Stomach (tissue), 9 donors: ENCODE results near the gene LGALS12. TPM values are rescaled to one million over a fixed set of nuclear protein-coding genes. Genes with fewer than 3 reads are reported as not detected.
"Not testable (repeated sequence)": the region's sequence is repeated elsewhere in the genome, so short reads cannot be mapped to it uniquely, and the experiment has no call there.

ENCODE experiments used
- DNase-seq, 2 donors: peaks; one replicate each; pipeline versions ENCODE4 v3.0.0 to v3.0.0-alpha.2; 2013 to 2019
- H3K27ac ChIP-seq, 5 donors: fragments of 200-600 bp in 4 of 5; sonication (generic) in 4 of 5; one replicate each; pipeline ENCODE4 v1.5.1; 2013 to 2019; ENCODE audit warnings: mild to moderate bottlenecking in 1 of 5, moderate library complexity in 1 of 5
- H3K27me3 ChIP-seq, 3 donors: fragments of 200-600 bp; sonication (generic); one replicate each; pipeline ENCODE4 v1.5.1; 2017 to 2019; ENCODE audit warnings: mixed run types in 1 of 3
- H3K36me3 ChIP-seq, 4 donors: fragments of 200-600 bp; sonication (generic); 1 replicate in 3 of 4; 2 replicates in 1 of 4; pipeline ENCODE4 v1.5.1; 2016 to 2019
- H3K4me1 ChIP-seq, 4 donors: fragments of 200-600 bp; sonication (generic); one replicate each; pipeline ENCODE4 v1.5.1; 2016 to 2019
- H3K4me3 ChIP-seq, 4 donors: fragments of 200-600 bp; sonication (generic) in 3 of 4; one replicate each; pipeline ENCODE4 v1.5.1; 2016 to 2019; ENCODE audit warnings: mild to moderate bottlenecking in 1 of 4
- H3K9me3 ChIP-seq, 4 donors: fragments of 200-600 bp; sonication (generic); one replicate each; pipeline ENCODE4 v1.5.1; 2016 to 2019
- EP300 ChIP-seq: sonication (generic); formaldehyde crosslinking; IDR thresholded peaks from one replicate; pipeline ENCODE4 v1.6.1; 2017; ENCODE audit warnings: antibody characterized with exemption
- POLR2A ChIP-seq, 4 donors: fragments of 450-650 bp; IDR thresholded peaks; one replicate each; pipeline ENCODE4 v1.6.1; 2016; ENCODE audit warnings: antibody characterized with exemption in 4 of 4, control low read depth in 2 of 4, mild to moderate bottlenecking in 1 of 4, moderate library complexity in 1 of 4
- POLR2AphosphoS5 ChIP-seq, 3 donors: sonication (generic); formaldehyde crosslinking; IDR thresholded peaks; one replicate each; pipeline ENCODE4 v1.6.1; 2016; ENCODE audit warnings: antibody characterized with exemption in 3 of 3
- WGBS, 5 donors: extraction: QIAGEN DNeasy Blood & Tissue Kit in 3 of 5; methylation state at CpG; one replicate each; pipeline versions ENCODE4 v1.1.5 to v1.1.7; 2013 to 2018; 5-methylcytosine and 5-hydroxymethylcytosine counted together
- intact Hi-C: fragments of 100-400 bp; cut with DNase I; formaldehyde crosslinking; loops from one replicate; pipeline ENCODE4 v1.15.1; 2023; ENCODE audit warnings: low total_unique reads
- polyA plus RNA-seq, 3 donors: library from polyadenylated mRNA; stranded (reverse); fragments of 200-250 nt; gene quantifications; one replicate each; pipeline ENCODE4 v1.2.3, GENCODE V29; 2013
- total RNA-seq, 5 donors: library from RNA; depleted of rRNA; stranded (reverse); fragments of >200 nt; gene quantifications; one replicate each; pipeline versions ENCODE4 v1.1.0 to v1.2.3, GENCODE V29; 2014 to 2016
- TF ChIP-seq, protein P1 (sequence below), 7 experiments: fragments of 450-650 bp in 4 of 7; fragments of 200-600 bp in 3 of 7; sonication (generic) in 3 of 7; IDR thresholded peaks; one replicate each; pipeline ENCODE4 v1.5.1; 2016 to 2019; ENCODE audit warnings: antibody characterized with exemption in 7 of 7, control low read depth in 2 of 7, mild to moderate bottlenecking in 1 of 7
- donor health status: healthy with polysubstance abuse.
- donor health status: Bipolar disorder and iron deficiency.
- donor health status: healthy.

Gene LGALS12
- total and polyA plus RNA-seq, 8 donors = 0.38 to 1.1 (median 0.49) TPM; not detected in 4

- intact Hi-C loops = no loop called here
- H3K27ac ChIP-seq = peak overlapping the region; percentile 80 to 97 (median 92)
- peak; percentile 70 to 86 for DNase-seq
Observed at GRCh38 chr11:63537293-63538101, 31.6 kb downstream of the LGALS12 start.

DNA sequence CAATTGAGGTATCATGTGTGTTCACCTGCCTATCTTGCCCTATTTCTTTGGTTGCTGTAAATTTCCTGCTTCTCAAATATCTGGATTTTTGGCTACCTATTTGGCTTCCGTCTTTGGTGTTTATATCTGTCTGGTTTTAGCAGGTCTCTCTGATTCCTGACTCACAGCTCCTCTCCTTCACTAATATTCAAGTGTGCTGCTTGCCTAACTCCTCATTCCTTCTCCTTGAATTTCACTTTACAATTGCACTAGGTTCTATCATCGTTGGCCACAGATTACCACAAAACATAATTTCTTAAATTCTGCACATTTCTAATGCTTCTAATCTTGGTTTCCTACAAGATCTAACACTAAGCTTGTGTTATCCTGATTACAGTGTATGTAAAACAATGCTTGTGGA is 36.6 kb downstream of the LGALS12 start:
- DNase-seq, H3K27me3 ChIP-seq, H3K27ac ChIP-seq, H3K9me3 ChIP-seq, H3K4me3 ChIP-seq, intact Hi-C loops: not testable (repeated sequence)
- Histone ChIP-seq H3K36me3 (peaks cover 0 to 51% (median 47%) of the 10 kb centered on the region in 4 donors), H3K4me1 (peaks cover 12 to 39% (median 19%) of the 10 kb centered on the region in 4 donors)
- WGBS, 5 donors = 66 to 83% (median 72%) methylated on average over 2 of the region's 2 CpGs

More at GRCh38 chr11:63537293-63538101, 31.6 kb downstream of the LGALS12 start:
- TF ChIP-seq, protein P1, sequence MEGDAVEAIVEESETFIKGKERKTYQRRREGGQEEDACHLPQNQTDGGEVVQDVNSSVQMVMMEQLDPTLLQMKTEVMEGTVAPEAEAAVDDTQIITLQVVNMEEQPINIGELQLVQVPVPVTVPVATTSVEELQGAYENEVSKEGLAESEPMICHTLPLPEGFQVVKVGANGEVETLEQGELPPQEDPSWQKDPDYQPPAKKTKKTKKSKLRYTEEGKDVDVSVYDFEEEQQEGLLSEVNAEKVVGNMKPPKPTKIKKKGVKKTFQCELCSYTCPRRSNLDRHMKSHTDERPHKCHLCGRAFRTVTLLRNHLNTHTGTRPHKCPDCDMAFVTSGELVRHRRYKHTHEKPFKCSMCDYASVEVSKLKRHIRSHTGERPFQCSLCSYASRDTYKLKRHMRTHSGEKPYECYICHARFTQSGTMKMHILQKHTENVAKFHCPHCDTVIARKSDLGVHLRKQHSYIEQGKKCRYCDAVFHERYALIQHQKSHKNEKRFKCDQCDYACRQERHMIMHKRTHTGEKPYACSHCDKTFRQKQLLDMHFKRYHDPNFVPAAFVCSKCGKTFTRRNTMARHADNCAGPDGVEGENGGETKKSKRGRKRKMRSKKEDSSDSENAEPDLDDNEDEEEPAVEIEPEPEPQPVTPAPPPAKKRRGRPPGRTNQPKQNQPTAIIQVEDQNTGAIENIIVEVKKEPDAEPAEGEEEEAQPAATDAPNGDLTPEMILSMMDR (IDR thresholded peaks at IDR 0.05) = no peak
- TF ChIP-seq EP300 (no peak), POLR2AphosphoS5 (IDR thresholded peaks at IDR 0.05) (peak; percentile 49 to 76 (median 65)), POLR2A (IDR thresholded peaks at IDR 0.05) (no peak)
- peaks cover 33 to 65% (median 38%) of the 10 kb centered on the region in 4 donors for H3K4me1 ChIP-seq
- peak overlapping the region; percentile 43 to 63 (median 44) for H3K4me3 ChIP-seq
- 9 to 22% (median 17%) methylated on average over 8 of the region's 8 CpGs for WGBS, 5 donors
- H3K9me3 ChIP-seq = no peaks in the 10 kb centered on the region
- no peaks in the 10 kb centered on the region for H3K27me3 ChIP-seq
- peaks cover 0 to 15% (median 9%) of the 10 kb centered on the region in 4 donors for H3K36me3 ChIP-seq

DNA sequence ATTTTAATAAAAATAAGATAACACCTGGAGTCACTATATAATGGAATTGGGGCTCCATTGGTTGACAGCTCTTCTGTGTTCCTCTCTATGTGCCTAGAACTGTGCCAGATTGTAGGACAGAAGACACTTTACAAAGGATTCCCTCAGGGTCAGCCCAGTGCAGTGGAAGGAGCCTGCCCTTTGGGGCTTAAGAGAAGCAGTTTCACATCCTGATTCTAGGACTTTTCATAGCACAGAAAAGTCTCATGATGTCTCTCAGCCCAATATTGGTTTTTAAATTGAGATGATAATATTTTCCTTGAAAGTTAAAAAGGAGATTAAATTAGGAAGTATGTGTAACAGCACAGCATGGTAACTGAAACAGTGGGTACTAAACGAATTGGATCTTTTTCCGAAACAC is 37.8 kb downstream of the LGALS12 start:
- Histone ChIP-seq H3K36me3 (peaks cover 0 to 54% (median 49%) of the 10 kb centered on the region in 4 donors), H3K27me3 (no peaks in the 10 kb centered on the region), H3K27ac (no peak overlapping the region), H3K4me3 (no peak overlapping the region), H3K4me1 (peaks cover 0 to 27% (median 7%) of the 10 kb centered on the region in 4 donors), H3K9me3 (no peaks in the 10 kb centered on the region)
- no peak for TF ChIP-seq POLR2AphosphoS5 (IDR thresholded peaks at IDR 0.05)
- TF ChIP-seq POLR2A (IDR thresholded peaks at IDR 0.05) = no peak
- WGBS, 5 donors = 90 to 93% (median 93%) methylated on average over 2 of the region's 2 CpGs
- no peak for DNase-seq
- intact Hi-C loops = no loop called here

GRCh38 chr11:63547061-63547460 is 41.2 kb downstream of the LGALS12 start:
- intact Hi-C loops = no loop called here
- peaks cover 0 to 8% (median 0%) of the 10 kb centered on the region in 4 donors for H3K4me1 ChIP-seq
- no peak overlapping the region for H3K4me3 ChIP-seq
- H3K27me3 ChIP-seq = no peaks in the 10 kb centered on the region
- TF ChIP-seq, protein P1 (IDR thresholded peaks at IDR 0.05) = no peak
- TF ChIP-seq POLR2AphosphoS5 (IDR thresholded peaks at IDR 0.05) (no peak), EP300 (no peak), POLR2A (IDR thresholded peaks at IDR 0.05) (no peak)
- H3K27ac ChIP-seq = no peak overlapping the region
- 75 to 100% (median 87%) methylated on average over 1 of the region's 1 CpG for WGBS, 5 donors
- H3K36me3 ChIP-seq = peaks cover 0 to 42% (median 39%) of the 10 kb centered on the region in 4 donors
- DNase-seq = no peak
- H3K9me3 ChIP-seq = no peaks in the 10 kb centered on the region

- H3K27ac ChIP-seq = no peak overlapping the region
- peaks cover 0 to 42% (median 39%) of the 10 kb centered on the region in 4 donors for H3K36me3 ChIP-seq
- no peaks in the 10 kb centered on the region for H3K9me3 ChIP-seq
- 78 to 85% (median 81%) methylated on average over 4 of the region's 4 CpGs for WGBS, 5 donors
- DNase-seq = no peak
- peaks cover 0 to 10% (median 2%) of the 10 kb centered on the region in 4 donors for H3K4me1 ChIP-seq
- intact Hi-C loops = no loop called here
- TF ChIP-seq, protein P1 (IDR thresholded peaks at IDR 0.05) = no peak
- TF ChIP-seq POLR2AphosphoS5 (IDR thresholded peaks at IDR 0.05) (no peak), POLR2A (IDR thresholded peaks at IDR 0.05) (no peak), EP300 (no peak)
- no peaks in the 10 kb centered on the region for H3K27me3 ChIP-seq
- no peak overlapping the region for H3K4me3 ChIP-seq
Observed at GRCh38 chr11:63548178-63548577, 42.3 kb downstream of the LGALS12 start.
